D341Med (cell line): Measurements from ENCODE around the gene ETS2.

Source experiments
- DNase-seq: peaks from one replicate; pipeline ENCODE4 v3.0.0; 2012; ENCODE audit warnings: low spot score

Gene ETS2

GRCh38 chr21:38777531-38777930, 28.2 kb upstream of the ETS2 start:
- no peak for DNase-seq

GRCh38 chr21:38780879-38781278, 24.9 kb upstream of the ETS2 start:
- DNase-seq, result no peak

- DNase-seq, result no peak
These were observed 21.1 kb upstream of the ETS2 start for GRCh38 chr21:38784458-38785266.

- no peak for DNase-seq
These were observed 20.2 kb upstream of the ETS2 start for GRCh38 chr21:38785483-38785882.

GRCh38 chr21:38787016-38787415, 18.7 kb upstream of the ETS2 start:
- no peak for DNase-seq

GRCh38 chr21:38787461-38788274, 18.1 kb upstream of the ETS2 start:
- no peak for DNase-seq

- DNase-seq, result no peak
These were observed 17.3 kb upstream of the ETS2 start for GRCh38 chr21:38788275-38788905.

GRCh38 chr21:38789275-38789674, 16.5 kb upstream of the ETS2 start:
- DNase-seq, result no peak

- DNase-seq, result no peak
These were observed 15.7 kb upstream of the ETS2 start for GRCh38 chr21:38790059-38790458.

GRCh38 chr21:38790961-38791360, 14.8 kb upstream of the ETS2 start:
- no peak for DNase-seq

- no peak for DNase-seq
These were observed 12.9 kb upstream of the ETS2 start for GRCh38 chr21:38792676-38793459.

- no peak for DNase-seq
These were observed 11.6 kb upstream of the ETS2 start for GRCh38 chr21:38793926-38794713.

- no peak for DNase-seq
These were observed 10.8 kb upstream of the ETS2 start for GRCh38 chr21:38794978-38795377.

GRCh38 chr21:38795475-38795874, 10.3 kb upstream of the ETS2 start:
- DNase-seq, result no peak

- DNase-seq, result no peak
These were observed 9.3 kb upstream of the ETS2 start for GRCh38 chr21:38796424-38796823.

GRCh38 chr21:38797470-38797869, 8.3 kb upstream of the ETS2 start:
- no peak for DNase-seq

- DNase-seq, result no peak
These were observed 7.6 kb upstream of the ETS2 start for GRCh38 chr21:38798081-38798480.

GRCh38 chr21:38798481-38798882, 7.2 kb upstream of the ETS2 start:
- DNase-seq, result no peak

GRCh38 chr21:38800046-38800758, 5.5 kb upstream of the ETS2 start:
- no peak for DNase-seq

- no peak for DNase-seq
These were observed 4.6 kb upstream of the ETS2 start for GRCh38 chr21:38800924-38801744.
